ENCODE measurements around the gene SLC41A3.

Gene SLC41A3

DNA sequence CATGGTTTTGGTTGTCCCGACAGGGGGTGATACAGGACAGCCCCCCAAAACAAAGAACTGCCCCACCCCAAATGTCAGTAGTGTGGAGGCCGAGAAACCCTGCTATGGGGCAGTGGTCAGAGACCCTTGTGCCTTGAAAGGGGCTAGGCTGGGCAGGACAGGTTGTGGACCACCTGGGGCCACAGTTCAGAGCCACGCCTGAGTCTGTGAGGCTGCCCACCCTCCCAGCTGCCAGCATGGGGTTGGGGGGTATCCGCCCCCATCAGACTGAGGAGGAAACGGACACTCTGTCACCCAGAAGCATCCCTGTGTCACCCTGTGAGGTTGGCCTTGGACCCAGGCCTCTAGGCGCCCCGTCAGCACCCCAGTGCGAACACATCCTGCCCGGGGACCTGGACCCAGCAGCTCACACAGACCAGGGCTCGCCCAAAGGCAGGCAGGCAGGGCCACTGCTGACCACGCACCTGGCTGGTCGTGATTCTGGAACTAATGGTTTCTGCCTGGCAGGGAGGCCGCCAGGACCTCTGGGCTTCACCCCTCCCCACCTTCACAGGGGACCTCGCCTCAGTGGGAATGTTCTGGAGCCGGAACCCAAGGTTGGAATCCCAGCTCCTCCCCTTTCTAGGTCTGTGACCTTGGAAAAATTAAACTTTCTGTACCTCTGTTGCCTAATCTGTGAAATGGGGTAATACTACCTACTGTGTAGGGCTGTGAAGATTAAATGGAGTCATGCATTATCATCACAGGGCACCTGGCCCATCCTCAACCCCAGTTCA, 1.4 kb downstream of the SLC41A3 start:
- Histone ChIP-seq H3K4me1 (ENCODE audit: insufficient read depth, low read length, poor library complexity, severe bottlenecking) (peaks cover 13% of the 10 kb centered on the region), H3K4me3 (ENCODE audit: low read length, poor library complexity, severe bottlenecking) (peak overlapping the region; percentile 82), H3K9me2 (replicated peaks; ENCODE audit: low read depth, low read length) (no peaks in the 10 kb centered on the region), H3K36me3 (ENCODE audit: insufficient read depth, low read length) (no peaks in the 10 kb centered on the region), H3F3A (ENCODE audit: low read depth) (no peaks in the 10 kb centered on the region), H3K9me3 (ENCODE audit: insufficient read depth, low read depth, low read length) (no peaks in the 10 kb centered on the region; the same call in 1 of the 2 replicates), H3K9ac (ENCODE audit: low read depth, low read length, poor library complexity, severe bottlenecking) (peak overlapping the region; percentile 81), H3K27me3 (ENCODE audit: insufficient read depth, low read length, poor library complexity, severe bottlenecking) (no peaks in the 10 kb centered on the region), H3K4me2 (ENCODE audit: low read depth, low read length, poor library complexity, severe bottlenecking) (peak overlapping the region; percentile 90), H3K79me2 (ENCODE audit: insufficient read depth, low read length) (peaks cover 8% of the 10 kb centered on the region), H4K20me1 (ENCODE audit: insufficient read depth, low read length, poor library complexity, severe bottlenecking) (no peaks in the 10 kb centered on the region), H2AFZ (ENCODE audit: low read length) (no peak overlapping the region)
- no peak for TF ChIP-seq EZH2phosphoT487 (IDR thresholded peaks at IDR 0.05; ENCODE audit: borderline replicate concordance)
- TF ChIP-seq, protein P1, sequence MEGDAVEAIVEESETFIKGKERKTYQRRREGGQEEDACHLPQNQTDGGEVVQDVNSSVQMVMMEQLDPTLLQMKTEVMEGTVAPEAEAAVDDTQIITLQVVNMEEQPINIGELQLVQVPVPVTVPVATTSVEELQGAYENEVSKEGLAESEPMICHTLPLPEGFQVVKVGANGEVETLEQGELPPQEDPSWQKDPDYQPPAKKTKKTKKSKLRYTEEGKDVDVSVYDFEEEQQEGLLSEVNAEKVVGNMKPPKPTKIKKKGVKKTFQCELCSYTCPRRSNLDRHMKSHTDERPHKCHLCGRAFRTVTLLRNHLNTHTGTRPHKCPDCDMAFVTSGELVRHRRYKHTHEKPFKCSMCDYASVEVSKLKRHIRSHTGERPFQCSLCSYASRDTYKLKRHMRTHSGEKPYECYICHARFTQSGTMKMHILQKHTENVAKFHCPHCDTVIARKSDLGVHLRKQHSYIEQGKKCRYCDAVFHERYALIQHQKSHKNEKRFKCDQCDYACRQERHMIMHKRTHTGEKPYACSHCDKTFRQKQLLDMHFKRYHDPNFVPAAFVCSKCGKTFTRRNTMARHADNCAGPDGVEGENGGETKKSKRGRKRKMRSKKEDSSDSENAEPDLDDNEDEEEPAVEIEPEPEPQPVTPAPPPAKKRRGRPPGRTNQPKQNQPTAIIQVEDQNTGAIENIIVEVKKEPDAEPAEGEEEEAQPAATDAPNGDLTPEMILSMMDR (conservative IDR thresholded peaks at IDR 0.05; ENCODE audit: low read length), result no peak

DNA sequence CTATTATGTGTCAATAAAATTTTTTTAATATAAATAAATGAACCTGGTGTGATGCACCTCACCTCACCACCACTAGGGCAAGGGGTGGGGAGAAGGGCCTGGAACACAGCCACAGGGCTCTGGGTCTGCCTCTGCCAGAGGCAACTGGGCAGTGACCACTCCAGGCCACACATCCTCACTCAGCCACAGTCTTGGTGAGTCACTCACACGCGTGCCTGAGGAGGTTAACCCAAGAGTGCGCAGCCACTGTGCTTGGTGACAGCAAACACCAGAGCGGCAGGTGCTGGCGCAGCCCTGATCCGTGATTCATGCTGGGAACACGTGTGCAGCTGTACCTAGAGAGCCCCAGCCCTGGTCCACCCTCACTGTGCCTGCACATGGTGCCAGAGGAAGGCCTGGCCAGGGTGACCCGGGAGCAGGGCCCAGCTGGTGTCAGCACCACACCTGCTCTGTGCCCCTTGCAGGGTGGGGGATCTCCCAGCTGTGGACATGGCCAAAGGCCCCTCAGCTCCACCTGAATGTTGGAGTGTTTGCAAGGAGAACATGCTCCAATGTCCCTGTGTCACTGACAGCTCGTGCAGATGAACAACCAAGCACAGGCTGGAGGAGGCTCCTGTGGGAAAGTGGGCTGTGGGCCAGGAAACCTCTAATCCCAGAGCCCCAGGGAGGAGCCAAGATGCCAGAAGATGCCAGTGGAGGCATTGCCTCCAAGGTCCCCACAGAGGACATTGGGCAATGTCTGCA, 2.1 kb downstream of the SLC41A3 start:
- peaks cover 8% of the 10 kb centered on the region for H3K79me2 ChIP-seq (ENCODE audit: insufficient read depth, low read length)
- no peaks in the 10 kb centered on the region for H3K36me3 ChIP-seq (ENCODE audit: insufficient read depth, low read length)
- H4K20me1 ChIP-seq (ENCODE audit: insufficient read depth, low read length, poor library complexity, severe bottlenecking), result no peaks in the 10 kb centered on the region
- H3K9ac ChIP-seq (ENCODE audit: low read depth, low read length, poor library complexity, severe bottlenecking), result no peak overlapping the region
- no peak overlapping the region for H2AFZ ChIP-seq (ENCODE audit: low read length)
- H3F3A ChIP-seq (ENCODE audit: low read depth), result no peaks in the 10 kb centered on the region
- TF ChIP-seq, protein P1 (conservative IDR thresholded peaks at IDR 0.05; ENCODE audit: low read length), result peak; percentile 47
- no peak for TF ChIP-seq EZH2phosphoT487 (IDR thresholded peaks at IDR 0.05; ENCODE audit: borderline replicate concordance)
- H3K4me3 ChIP-seq (ENCODE audit: low read length, poor library complexity, severe bottlenecking), result no peak overlapping the region
- no peaks in the 10 kb centered on the region for H3K27me3 ChIP-seq (ENCODE audit: insufficient read depth, low read length, poor library complexity, severe bottlenecking)
- peaks cover 13% of the 10 kb centered on the region for H3K4me1 ChIP-seq (ENCODE audit: insufficient read depth, low read length, poor library complexity, severe bottlenecking)
- H3K9me3 ChIP-seq (ENCODE audit: insufficient read depth, low read depth, low read length), result no peaks in the 10 kb centered on the region
- H3K4me2 ChIP-seq (ENCODE audit: low read depth, low read length, poor library complexity, severe bottlenecking), result peak overlapping the region; percentile 90
- no peaks in the 10 kb centered on the region for H3K9me2 ChIP-seq (replicated peaks; ENCODE audit: low read depth, low read length)

DNA sequence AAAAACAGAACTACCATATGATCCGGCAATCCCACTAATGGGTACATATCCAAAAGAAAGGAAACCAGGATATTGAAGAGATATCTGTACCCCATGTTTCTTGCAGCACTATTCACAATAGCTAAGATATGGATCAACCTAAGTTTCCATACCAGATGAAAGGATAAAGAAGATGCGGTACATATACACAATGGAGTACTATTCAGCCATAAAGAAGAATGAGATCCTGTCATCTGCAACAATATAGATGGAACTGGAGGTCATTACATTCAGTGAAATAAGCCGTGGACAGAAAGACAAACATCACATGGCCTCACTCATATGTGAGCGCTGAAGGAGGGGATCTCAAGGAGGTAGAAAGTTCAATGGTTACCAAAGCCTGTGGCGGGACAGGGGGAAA, 3.0 kb downstream of the SLC41A3 start:
- Histone ChIP-seq H3K4me1 (ENCODE audit: insufficient read depth, low read length, poor library complexity, severe bottlenecking) (peaks cover 13% of the 10 kb centered on the region), H2AFZ (ENCODE audit: low read length) (no peak overlapping the region), H3F3A (ENCODE audit: low read depth) (peaks cover 4% of the 10 kb centered on the region; the same call in 1 of the 2 replicates), H3K79me2 (ENCODE audit: insufficient read depth, low read length) (peaks cover 8% of the 10 kb centered on the region), H3K9me2 (replicated peaks; ENCODE audit: low read depth, low read length) (no peaks in the 10 kb centered on the region), H3K9ac (ENCODE audit: low read depth, low read length, poor library complexity, severe bottlenecking) (no peak overlapping the region), H3K4me2 (ENCODE audit: low read depth, low read length, poor library complexity, severe bottlenecking) (no peak overlapping the region), H3K4me3 (ENCODE audit: low read length, poor library complexity, severe bottlenecking) (no peak overlapping the region), H3K9me3 (ENCODE audit: insufficient read depth, low read depth, low read length) (no peaks in the 10 kb centered on the region), H4K20me1 (ENCODE audit: insufficient read depth, low read length, poor library complexity, severe bottlenecking) (no peaks in the 10 kb centered on the region), H3K36me3 (ENCODE audit: insufficient read depth, low read length) (no peaks in the 10 kb centered on the region), H3K27me3 (ENCODE audit: insufficient read depth, low read length, poor library complexity, severe bottlenecking) (no peaks in the 10 kb centered on the region)
- no peak for TF ChIP-seq EZH2phosphoT487 (IDR thresholded peaks at IDR 0.05; ENCODE audit: borderline replicate concordance)
- TF ChIP-seq, protein P1 (conservative IDR thresholded peaks at IDR 0.05; ENCODE audit: low read length), result no peak

Measured in Loucy (cell line).